ENCODE data around the gene IRF4.

- no peak for TF ChIP-seq CTCF (conservative IDR thresholded peaks at IDR 0.05; ENCODE audit: low read length)
- no peak for TF ChIP-seq EZH2phosphoT487 (IDR thresholded peaks at IDR 0.05; ENCODE audit: borderline replicate concordance)
Measured at GRCh38 chr6:358847-359246, 32.7 kb upstream of the IRF4 start.

All from Loucy (cell line).